OCI-LY7 (cell line): ENCODE measurements around the gene DNHD1. TPM values are rescaled to one million over a fixed set of nuclear protein-coding genes. Genes with fewer than 3 reads are reported as not detected.

Experiments
- BruUV-seq: library from RNA; stranded (reverse); fragments of 400-500 nt; replicated peaks from 2 replicates; lab custom pipeline; 2021; lab: Mats Ljungman, UMichigan
- CTCF ChIA-PET: fragments of 300-600 bp; sonication (Branson Sonifier 250); formaldehyde crosslinking; loops from one replicate; lab custom pipeline; 2022; ENCODE audit warnings: antibody characterized with exemption; ENCODE audit not compliant: unreplicated experiment; lab: Charles Lee
- POLR2A ChIA-PET: fragments of 300-600 bp; sonication (Branson Sonifier 250); formaldehyde crosslinking; loops from one replicate; lab custom pipeline; 2022; ENCODE audit warnings: antibody characterized with exemption; lab: Charles Lee
- DNase-seq: peaks from one replicate; pipeline ENCODE4 v3.0.0-alpha.2; 2015; ENCODE audit warnings: low spot score
- H2AFZ ChIP-seq: fragments of 200-600 bp; sonication (generic), shearing (Covaris generic); 2 replicates; pipeline ENCODE4 v1.6.1; 2014; ENCODE audit warnings: mild to moderate bottlenecking, antibody characterized with exemption, low read length, moderate library complexity
- H3K27ac ChIP-seq: fragments of 200-600 bp; sonication (generic); 2 replicates; pipeline ENCODE4 v1.5.1; 2014; ENCODE audit warnings: mixed run types, low read depth, mild to moderate bottlenecking, moderate library complexity, low read length, inconsistent platforms; ENCODE audit not compliant: poor library complexity, severe bottlenecking
- H3K36me3 ChIP-seq: fragments of 200-600 bp; sonication (generic); 2 replicates; pipeline ENCODE4 v1.6.1; 2014; ENCODE audit warnings: mild to moderate bottlenecking, antibody characterized with exemption, low read length, moderate library complexity, mixed read lengths; ENCODE audit not compliant: insufficient read depth
- H3K4me1 ChIP-seq: fragments of 200-600 bp; sonication (generic); 2 replicates; pipeline ENCODE4 v1.5.1; 2014; ENCODE audit warnings: mild to moderate bottlenecking, low read length; ENCODE audit not compliant: insufficient read depth, poor library complexity, severe bottlenecking
- H3K4me2 ChIP-seq: fragments of 200-600 bp; sonication (generic); 2 replicates; pipeline ENCODE4 v1.6.1; 2014; ENCODE audit warnings: mild to moderate bottlenecking, low read length
- H3K4me3 ChIP-seq: fragments of 200-600 bp; sonication (generic); 2 replicates; pipeline ENCODE4 v1.5.1; 2014; ENCODE audit warnings: mild to moderate bottlenecking, low read depth, low read length; ENCODE audit not compliant: poor library complexity, severe bottlenecking
- H3K79me2 ChIP-seq: fragments of 200-600 bp; sonication (generic); 2 replicates; pipeline ENCODE4 v1.6.1; 2016; ENCODE audit warnings: low read depth, mild to moderate bottlenecking, low read length, moderate library complexity, mixed read lengths; ENCODE audit not compliant: insufficient read depth
- H3K9me2 ChIP-seq: fragments of 200-600 bp; sonication (generic); 2 replicates; pipeline ENCODE4 v1.6.1; 2016; ENCODE audit warnings: mild to moderate bottlenecking, low read length, mixed read lengths; ENCODE audit not compliant: insufficient read depth
- H3K9me3 ChIP-seq: fragments of 200-600 bp; sonication (generic); 2 replicates; pipeline ENCODE4 v1.6.1; 2014; ENCODE audit warnings: mild to moderate bottlenecking, mixed run types, low read length, mixed read lengths
- H4K20me1 ChIP-seq: fragments of 200-600 bp; sonication (generic); 2 replicates; pipeline ENCODE4 v1.6.1; 2014; ENCODE audit warnings: mild to moderate bottlenecking, antibody characterized with exemption, low read length, moderate library complexity, mixed read lengths; ENCODE audit not compliant: insufficient read depth
- EZH2phosphoT487 ChIP-seq: fragments of 200-600 bp; sonication (generic); IDR thresholded peaks from 2 replicates; pipeline ENCODE4 v1.6.1; 2018; ENCODE audit warnings: low read depth, borderline replicate concordance, mild to moderate bottlenecking, mixed run types, antibody characterized with exemption, low read length, moderate library complexity, mixed read lengths
- intact Hi-C: fragments of 100-400 bp; cut with micrococcal nuclease; formaldehyde crosslinking; loops from one replicate; pipeline ENCODE4 v1.10.0; 2022; ENCODE audit not compliant: unreplicated experiment
- total RNA-seq, 2 experiments: library from RNA; depleted of rRNA in 1 of 2; stranded (reverse); fragments of >200 nt in 1 of 2; shearing (Covaris generic) in 1 of 2; gene quantifications; 2 replicates each; pipeline ENCODE4 v1.2.3, GENCODE V29; 2014 to 2022
- TF ChIP-seq, protein P1 (sequence below): fragments of 200-600 bp; sonication (generic); conservative IDR thresholded peaks from 2 replicates; pipeline ENCODE4 v1.5.1; 2014; ENCODE audit warnings: mild to moderate bottlenecking, antibody characterized with exemption, low read length, moderate library complexity, mixed read lengths

The DNHD1 gene
- total RNA-seq, 2 experiments from 2014 or later, result 24.3 to 52.7 TPM

DNA sequence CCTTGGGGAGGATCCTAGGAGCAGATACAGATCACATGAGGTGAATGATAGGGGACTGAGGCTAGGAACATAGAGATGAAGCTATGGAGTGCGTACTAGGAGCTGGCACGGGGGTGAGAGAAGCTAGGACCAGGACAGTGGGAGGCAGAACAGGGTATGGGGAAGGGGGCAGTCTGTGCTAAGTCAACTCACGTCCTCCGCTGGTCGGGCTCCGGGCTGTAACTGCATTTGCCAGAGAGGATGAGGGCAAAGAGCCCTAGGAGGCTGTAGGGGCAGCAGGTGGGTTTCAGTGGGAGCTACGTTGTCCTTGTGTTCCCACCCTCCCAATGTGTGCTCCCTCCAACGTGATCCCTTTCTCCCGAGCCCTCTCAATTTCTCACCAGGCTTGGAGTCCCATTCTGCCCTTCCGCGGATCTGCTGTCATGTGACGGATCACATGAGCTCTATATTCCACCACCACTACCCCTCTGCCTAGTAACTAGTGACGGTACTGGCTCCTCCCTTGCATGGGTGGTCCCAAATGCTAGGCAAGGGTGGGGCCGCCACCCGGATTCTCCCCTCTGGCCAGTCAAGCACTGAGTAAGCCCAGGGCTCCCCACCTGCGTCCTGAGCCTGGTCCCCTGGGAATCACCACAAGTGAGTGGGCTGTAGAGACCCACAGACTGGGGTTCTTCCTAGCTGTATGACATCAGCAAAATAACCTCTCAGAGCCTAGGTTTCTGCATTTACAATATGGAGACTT, 122.1 kb downstream of the DNHD1 start, which contains the start of gene TPP1:
Gene TPP1 (minus strand): TSS at position 419 of the 742 bp plus-strand sequence. CDS start 22 bp downstream, at position 397.
- CTCF ChIA-PET, result interaction anchor here (0.6 to 1.5 kb wide), 4 partner anchors 15 to 87 kb away, joined by 3 to 4 read pairs (median 4); partner anchors contain the start of gene MRPL17
- Histone ChIP-seq H3K36me3 (peaks cover 5% of the 10 kb centered on the region; the same call in 1 of the 2 replicates), H3K4me1 (peaks cover 32% of the 10 kb centered on the region), H3K4me2 (peak within 1 kb of the TSS; percentile 95), H4K20me1 (no peaks in the 10 kb centered on the region), H3K27ac (no peak within 1 kb of the TSS), H3K9me2 (no peaks in the 10 kb centered on the region), H2AFZ (peak within 1 kb of the TSS; percentile 67; the same call in 1 of the 2 replicates), H3K4me3 (peak within 1 kb of the TSS; percentile 87), H3K79me2 (no peaks in the 10 kb centered on the region; the same call in 1 of the 2 replicates), H3K9me3 (no peaks in the 10 kb centered on the region)
- BruUV-seq, result no TSS peak
- TF ChIP-seq, protein P1, sequence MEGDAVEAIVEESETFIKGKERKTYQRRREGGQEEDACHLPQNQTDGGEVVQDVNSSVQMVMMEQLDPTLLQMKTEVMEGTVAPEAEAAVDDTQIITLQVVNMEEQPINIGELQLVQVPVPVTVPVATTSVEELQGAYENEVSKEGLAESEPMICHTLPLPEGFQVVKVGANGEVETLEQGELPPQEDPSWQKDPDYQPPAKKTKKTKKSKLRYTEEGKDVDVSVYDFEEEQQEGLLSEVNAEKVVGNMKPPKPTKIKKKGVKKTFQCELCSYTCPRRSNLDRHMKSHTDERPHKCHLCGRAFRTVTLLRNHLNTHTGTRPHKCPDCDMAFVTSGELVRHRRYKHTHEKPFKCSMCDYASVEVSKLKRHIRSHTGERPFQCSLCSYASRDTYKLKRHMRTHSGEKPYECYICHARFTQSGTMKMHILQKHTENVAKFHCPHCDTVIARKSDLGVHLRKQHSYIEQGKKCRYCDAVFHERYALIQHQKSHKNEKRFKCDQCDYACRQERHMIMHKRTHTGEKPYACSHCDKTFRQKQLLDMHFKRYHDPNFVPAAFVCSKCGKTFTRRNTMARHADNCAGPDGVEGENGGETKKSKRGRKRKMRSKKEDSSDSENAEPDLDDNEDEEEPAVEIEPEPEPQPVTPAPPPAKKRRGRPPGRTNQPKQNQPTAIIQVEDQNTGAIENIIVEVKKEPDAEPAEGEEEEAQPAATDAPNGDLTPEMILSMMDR, result no peak
- TF ChIP-seq EZH2phosphoT487, result no peak
- POLR2A ChIA-PET, result interaction anchor here (0.5 to 2.5 kb wide), 15 partner anchors 9 to 520 kb away, joined by 3 to 13 read pairs (median 5); partner anchors contain the start of genes CNGA4 and MRPL17
- intact Hi-C loops, result no loop called here
- DNase-seq, result peak; percentile 94

DNA sequence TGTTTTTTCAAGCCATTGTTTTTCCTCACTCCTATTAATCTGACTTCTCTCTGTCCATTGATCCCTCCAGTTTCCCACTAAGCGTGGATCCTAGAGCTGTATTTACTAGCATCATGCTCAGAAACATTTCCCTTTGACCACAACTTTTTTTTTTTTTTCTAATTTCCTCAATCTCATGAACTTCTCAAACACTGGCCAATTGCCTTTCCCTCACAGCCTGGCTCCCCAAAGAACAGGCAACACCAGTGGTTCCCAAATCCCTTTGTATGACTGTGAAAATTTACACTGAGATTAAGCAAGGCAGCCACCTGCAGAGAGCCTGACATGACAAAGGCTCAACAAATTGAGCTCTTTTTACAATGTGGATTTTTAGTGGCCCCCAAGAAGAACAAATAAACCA, 123.6 kb downstream of the DNHD1 start:
- peaks cover 32% of the 10 kb centered on the region for H3K4me1 ChIP-seq
- H3K4me2 ChIP-seq, result no peak overlapping the region
- H3K79me2 ChIP-seq, result no peaks in the 10 kb centered on the region; the same call in 1 of the 2 replicates
- ChIA-PET CTCF (interaction anchor here (2.0 kb wide), 1 partner anchor 9 kb away, joined by 8 read pairs; the partner anchor contains the start of gene TAF10), POLR2A (interaction anchor here (0.9 to 1.2 kb wide), 4 partner anchors 8 to 63 kb away, joined by 3 to 4 read pairs (median 4); partner anchors contain the start of genes MRPL17 and TAF10)
- no peaks in the 10 kb centered on the region for H3K9me3 ChIP-seq
- no peak for DNase-seq
- TF ChIP-seq EZH2phosphoT487, result no peak
- TF ChIP-seq, protein P1, result no peak
- H3K36me3 ChIP-seq, result no peaks in the 10 kb centered on the region
- no peak overlapping the region for H3K27ac ChIP-seq
- no peak overlapping the region for H3K4me3 ChIP-seq
- no peaks in the 10 kb centered on the region for H3K9me2 ChIP-seq
- intact Hi-C loops, result no loop called here
- BruUV-seq, result no TSS peak
- no peaks in the 10 kb centered on the region for H4K20me1 ChIP-seq
- H2AFZ ChIP-seq, result no peak overlapping the region

Other genes starting within 250 kb of the DNHD1 start
- gene CCKBR, start 237.4 kb upstream of the DNHD1 start, total RNA-seq (2014; rRNA removed; shearing (Covaris generic)), result not detected in 2 replicates
- not detected in 2 replicates for gene CCKBR, start 237.4 kb upstream of the DNHD1 start, total RNA-seq (2022)
- not detected in 2 replicates for gene CAVIN3, start 176.8 kb upstream of the DNHD1 start, total RNA-seq (2014; rRNA removed; shearing (Covaris generic))
- gene CAVIN3, start 176.8 kb upstream of the DNHD1 start, total RNA-seq (2022), result not detected in 2 replicates
- gene SMPD1, start 106.8 kb upstream of the DNHD1 start, total RNA-seq (2014; rRNA removed; shearing (Covaris generic)), result 5.1 and 5.4 TPM in 2 replicates
- 11.5 and 11.9 TPM in 2 replicates for gene SMPD1, start 106.8 kb upstream of the DNHD1 start, total RNA-seq (2022)
- gene APBB1, start 78.2 kb upstream of the DNHD1 start, total RNA-seq (2014; rRNA removed; shearing (Covaris generic)), result 30.4 and 36.1 TPM in 2 replicates
- 25.5 and 28.3 TPM in 2 replicates for gene APBB1, start 78.2 kb upstream of the DNHD1 start, total RNA-seq (2022)
- gene HPX, start 56.3 kb upstream of the DNHD1 start, total RNA-seq (2014; rRNA removed; shearing (Covaris generic)), result 0.16 TPM in 1 of 2 replicates, not detected in the other
- 1.2 and 5.2 TPM in 2 replicates for gene HPX, start 56.3 kb upstream of the DNHD1 start, total RNA-seq (2022)
- 8.5 and 21.3 TPM in 2 replicates for gene TRIM3, start 23.3 kb upstream of the DNHD1 start, total RNA-seq (2014; rRNA removed; shearing (Covaris generic))
- gene TRIM3, start 23.3 kb upstream of the DNHD1 start, total RNA-seq (2022), result 14.7 and 15.5 TPM in 2 replicates
- gene ARFIP2, start 15.9 kb upstream of the DNHD1 start, total RNA-seq (2014; rRNA removed; shearing (Covaris generic)), result 40.7 and 55.9 TPM in 2 replicates
- 44.0 and 49.0 TPM in 2 replicates for gene ARFIP2, start 15.9 kb upstream of the DNHD1 start, total RNA-seq (2022)
- gene TIMM10B, start 15.8 kb upstream of the DNHD1 start, total RNA-seq (2014; rRNA removed; shearing (Covaris generic)), result 43.7 and 52.8 TPM in 2 replicates
- gene TIMM10B, start 15.8 kb upstream of the DNHD1 start, total RNA-seq (2022), result 49.9 and 54.6 TPM in 2 replicates
- 26.4 and 29.4 TPM in 2 replicates for gene RRP8, start 106.3 kb downstream of the DNHD1 start, total RNA-seq (2014; rRNA removed; shearing (Covaris generic))
- 25.0 and 33.6 TPM in 2 replicates for gene RRP8, start 106.3 kb downstream of the DNHD1 start, total RNA-seq (2022)
- 52.0 and 64.8 TPM in 2 replicates for gene ILK, start 106.5 kb downstream of the DNHD1 start, total RNA-seq (2014; rRNA removed; shearing (Covaris generic))
- 80.3 and 88.2 TPM in 2 replicates for gene ILK, start 106.5 kb downstream of the DNHD1 start, total RNA-seq (2022)
- 97.0 and 117 TPM in 2 replicates for gene TAF10, start 114.9 kb downstream of the DNHD1 start, total RNA-seq (2014; rRNA removed; shearing (Covaris generic))
- gene TAF10, start 114.9 kb downstream of the DNHD1 start, total RNA-seq (2022), result 139 and 146 TPM in 2 replicates
- 11.9 and 16.6 TPM in 2 replicates for gene TPP1, start 122.1 kb downstream of the DNHD1 start, total RNA-seq (2014; rRNA removed; shearing (Covaris generic))
- gene TPP1, start 122.1 kb downstream of the DNHD1 start, total RNA-seq (2022), result 41.1 and 45.4 TPM in 2 replicates
- 0.67 and 1.1 TPM in 2 replicates for gene DCHS1, start 158.5 kb downstream of the DNHD1 start, total RNA-seq (2014; rRNA removed; shearing (Covaris generic))
- 0.53 and 0.67 TPM in 2 replicates for gene DCHS1, start 158.5 kb downstream of the DNHD1 start, total RNA-seq (2022)
- gene MRPL17, start 186.1 kb downstream of the DNHD1 start, total RNA-seq (2014; rRNA removed; shearing (Covaris generic)), result 46.8 and 59.7 TPM in 2 replicates
- 43.0 and 44.0 TPM in 2 replicates for gene MRPL17, start 186.1 kb downstream of the DNHD1 start, total RNA-seq (2022)